Activated naive CD4-positive, alpha-beta T cell treated with anti-CD3 and anti-CD28 coated beads, Interleukin-2, amount 50 U/mL, for 24 hours (primary cell): ENCODE data around the gene RUVBL1.

ENCODE experiments used
- H3K27ac Mint-ChIP-seq: one replicate; pipeline ENCODE4 v1.8.0; 2021; ENCODE audit warnings: mild to moderate bottlenecking, mixed read lengths
- H3K27me3 Mint-ChIP-seq: one replicate; pipeline ENCODE4 v1.8.0; 2021; ENCODE audit warnings: mixed read lengths
- H3K36me3 Mint-ChIP-seq: one replicate; pipeline ENCODE4 v1.8.0; 2021; ENCODE audit warnings: mixed read lengths
- H3K4me1 Mint-ChIP-seq: one replicate; pipeline ENCODE4 v1.8.0; 2021; ENCODE audit warnings: mixed read lengths
- H3K4me3 Mint-ChIP-seq: one replicate; pipeline ENCODE4 v1.8.0; 2021; ENCODE audit warnings: mild to moderate bottlenecking, mixed read lengths
- H3K9me3 Mint-ChIP-seq: one replicate; pipeline ENCODE4 v1.8.0; 2021; ENCODE audit warnings: mixed read lengths

Gene RUVBL1

DNA sequence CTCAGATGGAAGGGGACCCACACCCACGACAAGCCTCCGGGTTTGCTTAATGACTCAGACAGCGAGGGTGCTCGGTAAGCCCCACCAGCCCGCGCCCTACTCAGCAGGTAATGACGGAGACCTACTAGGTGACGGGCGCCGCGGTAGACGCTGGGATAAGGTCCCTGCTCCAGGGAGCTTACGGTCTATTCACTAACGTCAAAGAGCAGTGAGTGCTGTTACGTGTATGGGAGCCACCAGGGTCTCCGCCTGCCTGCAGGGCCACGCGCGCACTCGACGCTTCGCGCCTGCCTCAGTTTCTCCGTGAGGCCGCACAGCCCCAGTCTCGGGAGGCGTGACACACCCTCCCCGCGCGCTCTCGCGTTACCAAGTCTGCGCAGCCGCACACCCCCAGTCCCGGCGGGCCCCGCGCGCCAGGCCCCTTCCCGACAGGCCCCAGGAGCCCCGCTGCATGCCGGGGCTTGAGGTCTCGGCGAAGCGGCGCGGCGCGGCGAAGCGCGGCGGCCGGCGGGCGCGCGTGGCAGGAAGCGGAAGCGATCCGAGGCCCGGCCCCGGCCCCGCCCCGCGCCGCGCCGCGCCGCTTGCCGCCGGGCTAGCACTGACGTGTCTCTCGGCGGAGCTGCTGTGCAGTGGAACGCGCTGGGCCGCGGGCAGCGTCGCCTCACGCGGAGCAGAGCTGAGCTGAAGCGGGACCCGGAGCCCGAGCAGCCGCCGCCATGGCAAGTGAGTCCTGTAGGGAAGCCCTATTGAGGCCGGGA, 71.6 kb downstream of the RUVBL1 start, which contains the start of gene SEC61A1:
Gene SEC61A1 (plus strand): TSS at position 601 of the 758 bp plus-strand sequence. CDS start 116 bp downstream, at position 717.
- no peaks in the 10 kb centered on the region for H3K9me3 Mint-ChIP-seq
- peak within 1 kb of the TSS; percentile 97 for H3K4me3 Mint-ChIP-seq
- H3K4me1 Mint-ChIP-seq: peaks cover 41% of the 10 kb centered on the region
- H3K36me3 Mint-ChIP-seq: peaks cover 24% of the 10 kb centered on the region
- no peaks in the 10 kb centered on the region for H3K27me3 Mint-ChIP-seq
- peak within 1 kb of the TSS; percentile 98 for H3K27ac Mint-ChIP-seq

DNA sequence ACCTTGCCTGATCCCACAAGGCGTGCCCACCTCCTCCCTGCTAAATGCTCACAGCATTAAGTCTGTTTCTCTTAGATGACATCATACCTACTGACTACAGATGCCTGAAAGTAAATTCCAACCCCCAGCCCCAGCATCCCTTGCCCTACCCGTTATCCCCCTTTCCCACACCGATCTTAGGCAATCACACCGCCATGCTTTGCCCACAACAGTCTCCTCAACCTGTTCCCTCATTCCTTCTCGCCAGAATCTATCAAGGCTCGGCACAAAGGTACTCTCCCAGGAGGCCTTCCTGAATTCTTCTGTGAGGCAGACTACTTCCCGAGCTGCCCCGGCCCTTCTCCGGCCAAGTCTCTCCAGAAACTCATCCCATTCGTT, 72.2 kb downstream of the RUVBL1 start:
- peaks cover 22% of the 10 kb centered on the region for H3K36me3 Mint-ChIP-seq
- H3K9me3 Mint-ChIP-seq: no peaks in the 10 kb centered on the region
- H3K4me1 Mint-ChIP-seq: peaks cover 41% of the 10 kb centered on the region
- peak overlapping the region; percentile 92 for H3K27ac Mint-ChIP-seq
- H3K27me3 Mint-ChIP-seq: peaks cover 2% of the 10 kb centered on the region
- H3K4me3 Mint-ChIP-seq: peak overlapping the region; percentile 97

DNA sequence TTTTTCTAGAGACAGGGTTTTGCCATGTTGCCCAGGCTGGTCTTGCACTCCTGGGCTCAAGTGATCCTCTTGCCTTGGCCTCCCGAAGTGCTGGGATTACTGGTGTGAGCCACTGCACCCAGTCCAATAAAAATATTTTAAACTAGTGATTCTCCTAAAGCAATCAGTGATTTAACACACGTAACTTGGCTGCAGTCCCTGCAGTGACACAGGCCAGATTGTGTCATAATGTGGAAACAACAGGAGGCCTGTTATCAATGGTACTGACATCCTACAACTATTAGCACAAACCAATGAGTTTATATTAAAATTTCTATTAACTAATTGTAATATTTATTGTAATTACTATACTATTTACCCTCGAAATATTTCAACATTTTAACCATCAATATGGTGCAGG, 73.0 kb downstream of the RUVBL1 start:
- Mint-ChIP-seq H3K9me3 (no peaks in the 10 kb centered on the region), H3K36me3 (peaks cover 20% of the 10 kb centered on the region), H3K4me1 (peaks cover 38% of the 10 kb centered on the region), H3K4me3 (peak overlapping the region; percentile 97), H3K27ac (no peak overlapping the region), H3K27me3 (peaks cover 2% of the 10 kb centered on the region)

DNA sequence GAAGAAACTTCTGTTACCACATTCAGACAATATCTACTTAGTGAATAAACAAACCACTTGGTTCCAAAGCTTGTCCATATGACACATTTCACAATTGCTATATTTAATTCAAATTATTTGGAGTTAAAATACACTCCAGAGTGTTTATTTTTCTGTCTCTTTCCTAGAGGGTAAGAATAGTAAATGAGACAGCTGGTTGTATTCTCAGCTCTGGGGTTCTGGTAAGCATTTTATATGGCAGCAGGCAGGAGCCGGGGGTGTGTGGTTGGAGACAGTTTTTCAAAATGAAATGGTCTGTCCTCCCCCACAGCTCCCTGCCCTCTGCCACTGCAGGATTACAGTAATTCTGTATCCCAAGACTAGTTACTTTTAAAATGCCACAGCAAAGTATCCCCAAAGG, 82.3 kb downstream of the RUVBL1 start:
- Mint-ChIP-seq H3K27me3 (peaks cover 5% of the 10 kb centered on the region), H3K27ac (no peak overlapping the region), H3K4me1 (no peaks in the 10 kb centered on the region), H3K4me3 (no peak overlapping the region), H3K9me3 (no peaks in the 10 kb centered on the region), H3K36me3 (no peaks in the 10 kb centered on the region)

DNA sequence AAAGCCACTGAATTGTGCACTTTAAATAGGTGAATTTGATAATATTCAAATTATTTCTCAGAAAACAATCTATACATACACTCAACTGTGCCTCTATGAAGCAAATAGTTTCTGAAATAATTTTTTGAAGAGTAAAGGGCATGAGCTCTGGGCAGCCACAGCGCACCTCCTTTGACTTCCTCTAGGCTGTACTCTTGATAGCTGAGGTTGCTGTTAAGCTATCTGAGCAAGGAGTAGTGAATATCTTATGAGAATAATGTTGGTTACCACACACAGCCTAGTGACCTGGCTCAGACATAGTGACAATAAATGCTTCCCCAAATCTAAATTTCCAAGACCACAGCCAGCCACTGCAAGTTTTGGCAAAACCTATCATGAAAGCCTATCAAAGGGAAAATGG, 83.0 kb downstream of the RUVBL1 start:
- Mint-ChIP-seq H3K36me3 (no peaks in the 10 kb centered on the region), H3K9me3 (no peaks in the 10 kb centered on the region), H3K27ac (no peak overlapping the region), H3K4me3 (no peak overlapping the region), H3K4me1 (no peaks in the 10 kb centered on the region), H3K27me3 (peaks cover 5% of the 10 kb centered on the region)

DNA sequence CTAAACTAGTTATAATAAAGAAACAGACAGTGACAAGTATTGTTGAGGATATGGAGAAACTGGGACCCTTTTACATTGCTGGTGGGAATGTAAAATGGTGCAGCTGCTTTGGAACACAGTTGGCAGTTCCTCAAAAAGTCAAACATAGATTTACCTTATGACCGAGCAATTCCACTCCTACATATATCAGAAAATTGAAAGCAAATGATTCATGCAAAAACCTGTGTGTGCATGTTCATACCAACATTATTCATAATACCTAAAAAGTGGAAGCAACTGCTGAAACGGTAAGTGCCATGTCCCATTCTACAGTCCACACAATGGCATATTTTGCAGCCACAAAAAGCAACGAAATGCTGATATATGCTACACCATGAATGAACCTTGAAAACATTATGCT, 83.6 kb downstream of the RUVBL1 start:
- no peak overlapping the region for H3K27ac Mint-ChIP-seq
- H3K4me1 Mint-ChIP-seq: no peaks in the 10 kb centered on the region
- no peaks in the 10 kb centered on the region for H3K36me3 Mint-ChIP-seq
- no peak overlapping the region for H3K4me3 Mint-ChIP-seq
- H3K27me3 Mint-ChIP-seq: peaks cover 7% of the 10 kb centered on the region
- H3K9me3 Mint-ChIP-seq: no peaks in the 10 kb centered on the region

DNA sequence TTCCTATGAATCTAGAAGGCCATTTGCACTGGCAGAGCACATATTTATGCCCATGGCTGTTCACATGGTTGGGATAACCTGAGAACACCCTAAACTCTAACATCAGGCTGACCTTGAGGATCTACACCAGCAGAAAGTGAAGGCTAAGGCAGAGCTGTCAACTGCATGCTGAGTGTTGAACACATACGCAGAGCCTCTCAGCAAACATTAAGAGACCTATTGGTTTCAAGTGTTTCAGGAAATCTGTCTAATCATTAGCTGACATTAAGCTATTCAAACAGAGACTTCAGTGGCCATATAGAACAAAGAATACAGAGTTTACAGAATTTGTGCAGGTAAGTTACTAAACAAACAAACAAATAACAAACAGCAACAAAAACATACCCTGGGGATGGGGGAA, 87.5 kb downstream of the RUVBL1 start:
- Mint-ChIP-seq H3K4me3 (no peak overlapping the region), H3K9me3 (no peaks in the 10 kb centered on the region), H3K27me3 (peaks cover 11% of the 10 kb centered on the region), H3K4me1 (no peaks in the 10 kb centered on the region), H3K27ac (no peak overlapping the region), H3K36me3 (peaks cover 1% of the 10 kb centered on the region)

DNA sequence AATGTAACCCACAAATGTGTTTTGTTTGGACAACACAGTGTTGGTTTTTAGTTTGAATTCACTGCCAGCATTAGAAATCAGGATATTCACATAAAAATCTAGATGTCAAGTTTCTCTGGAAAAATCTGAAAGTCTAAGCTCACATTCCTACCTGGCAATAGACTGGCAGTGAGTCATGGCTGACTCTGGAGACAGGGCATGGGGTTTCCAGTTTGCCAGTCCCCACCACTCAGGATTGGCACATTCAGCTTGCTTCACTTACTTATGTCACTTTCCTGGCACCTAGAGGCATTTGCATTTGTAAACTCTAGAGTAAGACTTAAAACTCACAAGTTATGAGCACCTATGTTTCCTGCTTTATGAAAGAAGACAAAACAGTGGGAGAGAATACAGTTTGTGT, 90.5 kb downstream of the RUVBL1 start:
- H3K27ac Mint-ChIP-seq: no peak overlapping the region
- H3K4me1 Mint-ChIP-seq: no peaks in the 10 kb centered on the region
- no peak overlapping the region for H3K4me3 Mint-ChIP-seq
- peaks cover 1% of the 10 kb centered on the region for H3K36me3 Mint-ChIP-seq
- H3K27me3 Mint-ChIP-seq: peaks cover 11% of the 10 kb centered on the region
- H3K9me3 Mint-ChIP-seq: no peaks in the 10 kb centered on the region
